OCI-LY3 (cell line): Measurements from ENCODE around the gene TBP.

Source experiments
- EZH2phosphoT487 ChIP-seq: fragments of 200-600 bp; shearing (Covaris generic); IDR thresholded peaks from 2 replicates; pipeline ENCODE4 v1.6.1; 2018; ENCODE audit warnings: antibody characterized with exemption, mixed run types, low read depth
- TF ChIP-seq, protein P1 (sequence below): fragments of 200-600, 300-600 bp; sonication (generic); IDR thresholded peaks from 2 replicates; pipeline ENCODE4 v1.5.1; 2014; ENCODE audit warnings: antibody characterized with exemption, low read length, low read depth

GRCh38 chr6:170536671-170537070, 17.5 kb upstream of the TBP start:
- TF ChIP-seq, protein P1, sequence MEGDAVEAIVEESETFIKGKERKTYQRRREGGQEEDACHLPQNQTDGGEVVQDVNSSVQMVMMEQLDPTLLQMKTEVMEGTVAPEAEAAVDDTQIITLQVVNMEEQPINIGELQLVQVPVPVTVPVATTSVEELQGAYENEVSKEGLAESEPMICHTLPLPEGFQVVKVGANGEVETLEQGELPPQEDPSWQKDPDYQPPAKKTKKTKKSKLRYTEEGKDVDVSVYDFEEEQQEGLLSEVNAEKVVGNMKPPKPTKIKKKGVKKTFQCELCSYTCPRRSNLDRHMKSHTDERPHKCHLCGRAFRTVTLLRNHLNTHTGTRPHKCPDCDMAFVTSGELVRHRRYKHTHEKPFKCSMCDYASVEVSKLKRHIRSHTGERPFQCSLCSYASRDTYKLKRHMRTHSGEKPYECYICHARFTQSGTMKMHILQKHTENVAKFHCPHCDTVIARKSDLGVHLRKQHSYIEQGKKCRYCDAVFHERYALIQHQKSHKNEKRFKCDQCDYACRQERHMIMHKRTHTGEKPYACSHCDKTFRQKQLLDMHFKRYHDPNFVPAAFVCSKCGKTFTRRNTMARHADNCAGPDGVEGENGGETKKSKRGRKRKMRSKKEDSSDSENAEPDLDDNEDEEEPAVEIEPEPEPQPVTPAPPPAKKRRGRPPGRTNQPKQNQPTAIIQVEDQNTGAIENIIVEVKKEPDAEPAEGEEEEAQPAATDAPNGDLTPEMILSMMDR = no peak
- no peak for TF ChIP-seq EZH2phosphoT487
